Dermis blood vessel endothelial cell (primary cell): ENCODE results near the gene NLGN2. TPM values are rescaled to one million over a fixed set of nuclear protein-coding genes. Genes with fewer than 3 reads are reported as not detected.
A peak's percentile ranks its signal among the peaks of the same experiment; 100 is the strongest.

Source experiments
- DNase-seq: peaks from one replicate; pipeline ENCODE4 v3.0.0; 2010
- total RNA-seq: library from RNA; depleted of rRNA; stranded (reverse); fragments of >200 nt; gene quantifications from 2 replicates; pipeline ENCODE4 v1.2.3, GENCODE V29; 2014

NLGN2 gene
- total RNA-seq, 1 donor from 2014 or later = 2.7 TPM

DNA sequence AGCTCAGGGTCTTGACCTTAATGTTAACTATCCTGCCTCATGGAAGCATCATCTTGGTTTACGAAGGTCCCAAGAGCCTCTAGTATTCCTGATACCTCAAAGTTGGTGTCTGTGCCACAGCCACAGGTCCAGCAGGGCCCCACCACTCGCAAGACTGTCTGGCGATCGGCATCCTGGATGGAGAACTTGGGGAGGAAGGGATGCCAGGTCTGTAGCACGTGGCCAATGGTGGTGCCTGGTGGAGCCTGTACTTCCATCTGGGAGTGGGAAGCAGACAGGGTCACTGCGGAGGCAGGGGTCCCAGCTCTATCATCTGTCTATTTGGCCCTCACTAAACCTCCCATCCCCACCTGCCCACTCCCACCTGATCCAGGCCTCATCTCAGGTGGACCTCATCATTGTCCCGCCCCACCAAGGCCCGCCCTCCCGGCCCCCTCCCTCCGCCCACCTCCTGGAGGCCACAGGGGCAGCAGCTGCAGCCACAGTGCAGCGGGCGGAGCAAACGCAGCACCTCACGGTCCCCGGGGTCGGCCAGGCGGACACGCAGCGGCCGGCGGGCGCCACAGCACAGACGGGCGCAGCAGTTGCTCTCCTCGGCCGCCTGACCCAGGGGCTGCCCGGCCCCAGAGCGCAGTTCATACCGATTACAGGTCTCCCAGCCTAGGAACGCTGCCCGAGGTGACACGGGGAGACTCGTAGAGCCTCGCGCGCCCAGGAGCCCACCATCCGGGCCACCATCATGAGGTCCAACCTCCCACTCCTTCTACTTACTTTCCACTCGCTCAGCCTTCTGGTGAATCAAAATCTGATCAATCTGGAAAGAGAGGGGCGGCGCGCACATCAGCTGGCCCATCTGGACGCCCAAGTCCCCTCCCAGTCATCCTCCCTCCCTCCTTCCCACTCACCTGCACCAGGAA is 14.7 kb upstream of the NLGN2 start:
- DNase-seq = no peak

DNA sequence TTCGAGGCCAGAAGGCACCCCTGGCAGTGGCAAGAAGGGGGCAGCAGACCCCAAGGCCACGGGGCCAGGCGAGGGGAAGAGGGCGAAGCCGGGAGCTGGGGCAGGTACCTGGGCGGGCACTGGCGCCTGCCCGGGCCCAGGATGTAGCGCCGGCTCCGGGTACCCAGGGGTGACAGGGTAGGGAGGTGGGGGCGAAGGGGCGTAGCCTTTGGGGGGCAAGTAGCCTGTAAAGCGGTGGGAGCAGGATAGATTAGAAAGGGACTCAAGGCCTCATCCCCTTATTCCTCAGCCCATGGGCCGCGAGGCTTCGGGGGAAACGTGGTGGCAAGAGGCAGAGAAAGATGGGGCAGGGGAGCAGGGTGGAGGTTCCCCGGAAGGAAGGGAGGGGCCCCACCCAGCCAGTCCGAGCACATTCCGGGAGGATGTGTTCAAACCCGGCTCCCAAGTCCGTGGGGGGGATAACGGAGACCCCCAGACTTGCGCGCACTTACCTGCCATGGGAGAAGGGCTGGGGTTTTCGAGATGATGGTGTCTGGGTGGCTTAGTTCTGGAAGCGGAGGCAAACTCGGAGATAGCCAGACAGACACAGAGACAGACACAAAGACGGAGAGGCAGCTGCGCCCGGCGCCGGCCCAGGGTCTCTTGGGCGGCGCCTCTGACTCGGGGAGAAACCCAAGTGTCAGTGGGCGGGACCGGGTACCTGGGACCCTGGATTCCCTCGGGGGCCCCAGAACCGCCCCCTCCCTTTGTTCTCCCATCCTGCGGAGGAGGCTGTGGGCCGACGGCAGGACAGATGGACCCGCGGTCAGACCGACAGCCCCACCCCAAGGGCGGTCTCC is 13.8 kb upstream of the NLGN2 start:
- DNase-seq = peak; percentile 30

DNA sequence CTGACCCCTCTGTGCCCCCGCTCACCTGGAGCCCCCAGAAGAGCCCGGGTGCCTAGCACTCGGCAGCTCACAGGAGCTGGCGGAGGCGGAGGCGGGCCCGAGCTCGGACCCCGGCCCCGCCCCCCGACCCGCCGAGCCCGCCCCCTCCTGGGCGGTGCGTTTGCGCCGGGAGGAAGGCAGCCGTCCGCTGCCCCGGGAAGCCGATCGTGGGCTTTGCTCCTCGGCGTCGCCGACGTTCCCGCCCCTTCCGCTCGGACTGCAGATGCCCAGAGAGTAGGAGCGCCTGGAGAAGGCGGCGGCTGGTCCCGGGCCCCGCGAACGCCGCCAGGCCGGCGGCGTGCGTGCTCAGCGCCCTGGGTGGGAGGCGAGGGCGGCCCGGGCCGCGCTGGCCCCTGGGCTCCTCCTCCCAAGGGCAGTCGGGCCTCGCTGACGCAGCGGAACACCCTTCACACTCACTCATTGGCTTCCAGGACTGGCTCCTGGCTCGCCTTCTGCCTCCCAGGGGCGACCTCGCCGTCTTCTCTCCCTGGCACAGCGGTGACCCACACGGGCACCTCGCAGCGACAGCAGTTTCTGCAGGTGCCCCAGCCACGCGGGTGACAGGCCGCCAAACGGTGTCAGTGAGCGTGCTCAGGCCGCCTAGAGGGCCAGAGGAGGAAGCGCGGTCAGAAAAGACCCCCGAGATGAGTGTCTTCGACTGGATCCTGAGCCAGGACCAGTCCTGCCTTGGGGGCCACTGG is 13.0 kb upstream of the NLGN2 start, which contains the start of gene PLSCR3:
PLSCR3 (minus strand) TSS at position 74 of the 740 bp plus-strand sequence. CDS start 415 bp downstream, outside the sequence.
- peak; percentile 88 for DNase-seq

DNA sequence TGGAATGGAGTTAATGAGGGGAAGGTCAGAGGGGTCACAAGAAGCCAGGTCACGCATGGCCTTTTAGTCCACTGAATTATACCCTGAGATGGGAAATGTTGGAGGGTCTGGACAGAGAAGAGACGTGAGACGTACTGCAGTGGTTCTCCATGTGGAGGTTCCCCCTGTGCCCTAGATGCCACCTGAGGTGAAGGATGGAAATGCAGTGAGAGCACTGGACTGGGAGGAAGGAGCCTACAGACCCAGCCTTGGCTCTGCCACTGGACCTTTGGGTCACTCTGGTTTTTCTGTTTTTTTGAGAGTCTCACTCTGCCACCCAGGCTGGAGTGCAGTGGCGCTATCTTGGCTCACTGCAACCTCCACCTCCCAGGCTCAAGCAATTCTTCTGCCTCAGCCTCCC is 11.5 kb upstream of the NLGN2 start:
- no peak for DNase-seq

DNA sequence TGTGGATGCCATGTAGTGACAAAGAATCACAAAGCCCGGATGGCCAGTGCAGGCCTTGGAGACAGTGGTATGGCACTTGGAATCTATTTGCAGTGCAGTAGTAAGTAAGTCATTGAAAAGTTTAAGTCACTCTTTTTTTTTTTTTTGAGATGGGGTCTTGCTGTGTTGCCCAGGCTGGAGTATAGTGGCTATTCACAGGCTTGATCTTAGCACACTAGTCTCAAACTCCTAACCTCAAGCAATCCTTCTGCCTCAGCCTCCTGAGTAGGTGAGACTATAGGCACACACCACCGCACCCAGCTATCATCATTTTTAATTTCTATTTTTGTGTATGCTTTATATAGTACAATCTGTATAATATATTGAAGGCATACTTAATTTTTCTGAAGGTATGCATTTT is 9.0 kb upstream of the NLGN2 start:
- DNase-seq = no peak

- DNase-seq = no peak
Measured at GRCh38 chr17:7403043-7403726, 4.5 kb upstream of the NLGN2 start.

DNA sequence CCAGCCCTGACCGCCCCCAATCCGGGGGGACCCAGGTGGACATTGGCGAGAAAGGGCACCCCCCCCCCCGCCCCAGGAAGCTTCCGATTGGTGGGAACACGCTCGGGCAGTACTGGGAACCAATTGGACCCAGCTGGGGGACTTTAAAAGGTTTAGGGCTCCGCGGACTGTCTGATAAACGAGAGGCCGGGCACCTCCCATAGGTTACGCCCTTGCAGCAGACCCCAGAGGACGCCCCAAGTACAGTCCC is 4.0 kb upstream of the NLGN2 start:
- no peak for DNase-seq

- peak; percentile 100 for DNase-seq
Measured at GRCh38 chr17:7403977-7404736, 3.5 kb upstream of the NLGN2 start, which contains the start of gene TMEM256. TMEM256 (minus strand) TSS chr17:7404097; CDS start chr17:7404084, 13 bp downstream.

- DNase-seq = peak; percentile 24
Measured at GRCh38 chr17:7404737-7405349, 2.8 kb upstream of the NLGN2 start.

GRCh38 chr17:7405350-7406234 is 2.1 kb upstream of the NLGN2 start:
- no peak for DNase-seq

GRCh38 chr17:7406235-7406825 is 1.3 kb upstream of the NLGN2 start:
- no peak for DNase-seq

- no peak for DNase-seq
Measured at GRCh38 chr17:7407082-7407481, 563 bp upstream of the NLGN2 start.

DNA sequence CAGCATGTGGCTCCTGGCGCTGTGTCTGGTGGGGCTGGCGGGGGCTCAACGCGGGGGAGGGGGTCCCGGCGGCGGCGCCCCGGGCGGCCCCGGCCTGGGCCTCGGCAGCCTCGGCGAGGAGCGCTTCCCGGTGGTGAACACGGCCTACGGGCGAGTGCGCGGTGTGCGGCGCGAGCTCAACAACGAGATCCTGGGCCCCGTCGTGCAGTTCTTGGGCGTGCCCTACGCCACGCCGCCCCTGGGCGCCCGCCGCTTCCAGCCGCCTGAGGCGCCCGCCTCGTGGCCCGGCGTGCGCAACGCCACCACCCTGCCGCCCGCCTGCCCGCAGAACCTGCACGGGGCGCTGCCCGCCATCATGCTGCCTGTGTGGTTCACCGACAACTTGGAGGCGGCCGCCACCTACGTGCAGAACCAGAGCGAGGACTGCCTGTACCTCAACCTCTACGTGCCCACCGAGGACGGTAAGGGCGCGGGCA is 645 bp downstream of the NLGN2 start:
- DNase-seq = no peak

- DNase-seq = no peak
Measured at GRCh38 chr17:7408863-7409262, 1.2 kb downstream of the NLGN2 start.

DNA sequence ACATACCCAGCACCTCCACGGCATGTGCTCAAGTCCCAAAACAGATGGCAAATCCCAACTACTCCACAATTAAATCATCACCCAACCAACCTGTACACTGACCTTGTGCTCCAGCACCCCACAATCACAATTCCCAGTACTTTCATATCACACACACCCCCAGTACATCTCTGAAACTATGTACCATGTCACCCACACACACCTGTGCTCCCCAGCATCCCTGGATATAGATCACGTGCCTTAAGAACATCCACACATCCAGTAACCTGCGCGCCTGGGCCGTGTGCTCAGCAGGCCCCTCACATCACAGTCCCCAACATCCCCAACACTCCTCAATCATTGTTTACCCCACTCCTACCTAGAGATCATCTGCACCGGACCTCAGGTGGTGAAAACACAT is 2.1 kb downstream of the NLGN2 start:
- DNase-seq = no peak

DNA sequence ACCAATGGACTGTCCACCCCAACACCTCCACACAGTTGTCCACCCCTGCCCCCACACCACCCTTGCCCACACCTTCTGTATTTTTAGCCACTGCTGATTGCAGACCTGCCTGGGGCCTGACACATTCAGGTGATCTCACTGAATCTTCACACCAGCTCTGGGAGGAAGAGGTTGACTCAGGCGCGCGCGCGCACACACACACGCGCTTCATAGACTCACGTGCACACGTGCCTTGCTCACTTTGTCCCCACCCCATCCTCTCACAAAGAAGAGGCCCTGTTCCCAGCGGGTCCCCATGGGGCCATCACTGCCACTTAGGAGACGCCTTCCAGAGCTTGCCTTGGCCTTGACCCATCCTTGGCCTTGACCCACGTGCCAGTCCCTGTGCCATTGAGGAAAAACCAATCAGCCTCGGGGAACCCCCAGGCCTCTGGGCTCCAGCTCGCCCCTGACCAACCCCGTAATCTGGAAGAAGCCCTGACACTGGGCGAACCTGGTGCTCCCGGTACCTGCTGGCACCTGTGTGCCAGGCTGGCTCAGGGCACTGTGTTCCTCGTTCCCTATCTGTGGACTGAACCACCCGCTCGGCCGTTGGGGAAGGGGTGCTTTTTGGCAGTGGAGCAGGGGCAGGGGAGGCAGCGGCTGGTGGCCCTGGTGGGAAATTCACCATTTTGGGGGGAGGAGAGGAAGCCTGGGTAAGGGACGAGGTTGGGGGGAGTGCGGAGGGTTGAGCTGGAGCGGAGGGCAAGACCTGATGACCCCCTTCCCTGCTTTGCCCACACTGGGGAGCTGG is 3.2 kb downstream of the NLGN2 start:
- DNase-seq = no peak

- DNase-seq = no peak
Measured at GRCh38 chr17:7411427-7411750, 3.7 kb downstream of the NLGN2 start.

DNA sequence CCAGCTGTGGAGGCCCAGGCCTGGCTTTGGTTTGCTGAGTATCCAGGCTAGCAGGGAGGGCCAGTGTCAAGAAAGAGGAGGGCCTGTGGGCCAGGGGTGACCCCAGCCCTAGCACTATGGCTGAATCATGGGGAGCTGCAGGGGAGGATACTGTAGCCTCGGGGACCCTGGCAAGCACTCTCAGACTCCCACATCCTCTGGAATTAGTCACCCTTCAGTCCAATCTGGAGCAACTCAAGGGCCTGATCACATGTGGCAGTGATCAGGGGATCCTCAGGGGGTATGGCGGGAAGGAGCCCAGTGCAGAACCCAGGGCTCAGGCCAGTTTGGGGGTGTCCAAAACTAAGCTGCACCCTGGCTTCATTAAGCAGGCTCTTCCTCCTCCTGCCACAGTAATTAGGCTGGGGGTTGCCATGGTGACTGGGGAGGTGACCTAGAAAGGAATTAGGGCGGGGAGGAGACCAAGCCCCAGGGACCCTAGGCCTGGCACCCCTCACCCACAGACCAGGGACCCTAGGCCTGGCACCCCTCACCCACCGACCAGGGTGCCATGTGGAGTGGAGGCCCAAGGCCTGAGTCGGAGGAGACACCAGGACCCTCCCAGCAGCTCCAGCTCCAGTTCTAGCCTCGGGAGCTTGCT is 5.8 kb downstream of the NLGN2 start:
- DNase-seq = no peak
